GM13976 (cell line): ENCODE data around the gene MFF.
"Not testable (repeated sequence)": the region's sequence is repeated elsewhere in the genome, so short reads cannot be mapped to it uniquely, and the experiment has no call there.

ENCODE experiments used
- DNase-seq: peaks from one replicate; pipeline ENCODE4 v3.0.0; 2012; ENCODE audit warnings: low spot score
- CTCF ChIP-seq: IDR thresholded peaks from 2 replicates; pipeline ENCODE4 v1.5.1; 2012; ENCODE audit warnings: borderline replicate concordance, mild to moderate bottlenecking; ENCODE audit not compliant: insufficient read depth; ENCODE audit errors: extremely low read depth, missing control alignments, control extremely low read depth
- in situ Hi-C: fragments of 300-500 bp; cut with MboI; formaldehyde crosslinking; loops from one replicate; pipeline ENCODE4 v1.12.0; 2022; ENCODE audit warnings: low sequenced_read_pairs, mixed read lengths, inconsistent platforms; ENCODE audit not compliant: unreplicated experiment

The MFF gene

GRCh38 chr2:227363756-227364155, 38.7 kb downstream of the MFF start:
- in situ Hi-C loops, result no loop called here
- TF ChIP-seq CTCF, result no peak
- DNase-seq, result no peak

- DNase-seq, in situ Hi-C loops: not testable (repeated sequence)
Measured at GRCh38 chr2:227364585-227365263, 39.7 kb downstream of the MFF start.

- no peak for DNase-seq
- in situ Hi-C loops, result no loop called here
- TF ChIP-seq CTCF, result no peak
Measured at GRCh38 chr2:227365833-227366232, 40.8 kb downstream of the MFF start.

GRCh38 chr2:227366769-227367426, 41.8 kb downstream of the MFF start:
- DNase-seq, result no peak
- no peak for TF ChIP-seq CTCF
- in situ Hi-C loops, result no loop called here

GRCh38 chr2:227367427-227367795, 42.4 kb downstream of the MFF start:
- in situ Hi-C loops, result no loop called here
- TF ChIP-seq CTCF, result no peak
- no peak for DNase-seq

- no peak for TF ChIP-seq CTCF
- in situ Hi-C loops, result no loop called here
- no peak for DNase-seq
Measured at GRCh38 chr2:227368574-227368973, 43.5 kb downstream of the MFF start.

GRCh38 chr2:227370092-227370491, 45.0 kb downstream of the MFF start:
- in situ Hi-C loops, result no loop called here
- no peak for DNase-seq
- no peak for TF ChIP-seq CTCF
